ENCODE data around the gene EXOC5. TPM values are rescaled to one million over a fixed set of nuclear protein-coding genes. Genes with fewer than 3 reads are reported as not detected.

Gene EXOC5
- total RNA-seq, result 51.3 and 53.8 TPM in 2 replicates

- ATAC-seq (ENCODE audit: low read depth) (peak; percentile 83), DNase-seq (peak; percentile 85)
- Mint-ChIP-seq H3K36me3 (ENCODE audit: low read depth) (peaks cover 19% of the 10 kb centered on the region), H3K27me3 (no peaks in the 10 kb centered on the region), H3K4me1 (peaks cover 61% of the 10 kb centered on the region), H3K4me3 (peak within 1 kb of the TSS; percentile 98), H3K27ac (peak within 1 kb of the TSS; percentile 98), H3K9me3 (no peaks in the 10 kb centered on the region)
- CTCF ChIA-PET, result interaction anchor here (0.7 kb wide), 1 partner anchor 122 kb away, joined by 3 read pairs; the partner anchor contains the start of gene NAA30
- POLR2A ChIA-PET, result interaction anchor here (0.7 to 2.5 kb wide), 7 partner anchors 15 to 1159 kb away, joined by 3 to 32 read pairs (median 5); partner anchors contain the start of genes KIAA0586, NAA30, PELI2 and TIMM9
- TF ChIP-seq CTCF (IDR thresholded peaks at IDR 0.05), result no peak
- intact Hi-C loops (cut with micrococcal nuclease), result loop anchor here (1.0 to 10.0 kb wide), 10 partner anchors 58 to 1996 kb away; partner anchors contain the start of genes ACTR10, ATG14, DACT1 and KTN1
Measured at GRCh38 chr14:57268161-57269069, at the start of gene EXOC5, which contains the start of gene AP5M1. Gene EXOC5, minus strand, starts transcription at chr14:57268905. Its CDS starts 257 bp downstream, at chr14:57268648. Gene AP5M1, plus strand, starts transcription at chr14:57268971. Its CDS starts 344 bp downstream, at chr14:57269315.

GRCh38 chr14:57317248-57317833 lies 48.6 kb upstream of the EXOC5 start:
- Mint-ChIP-seq H3K27ac (no peak overlapping the region), H3K9me3 (peaks cover 5% of the 10 kb centered on the region), H3K27me3 (no peaks in the 10 kb centered on the region), H3K36me3 (ENCODE audit: low read depth) (no peaks in the 10 kb centered on the region), H3K4me1 (peaks cover 3% of the 10 kb centered on the region), H3K4me3 (no peak overlapping the region)
- peak; percentile 68 for ATAC-seq (ENCODE audit: low read depth)
- intact Hi-C loops (cut with micrococcal nuclease), result loop anchor here (1.0 to 2.0 kb wide), 4 partner anchors 251 to 1871 kb away; no protein-coding TSS in a partner anchor
- ChIA-PET POLR2A (no interaction called here), CTCF (interaction anchor here (0.7 to 3.4 kb wide), 4 partner anchors 653 to 1871 kb away, joined by 3 to 57 read pairs (median 3); no protein-coding TSS in a partner anchor)
- DNase-seq, result no peak
- peak; percentile 74 for TF ChIP-seq CTCF (IDR thresholded peaks at IDR 0.05)

- ATAC-seq (ENCODE audit: low read depth) (no peak), DNase-seq (no peak)
- POLR2A ChIA-PET, result no interaction called here
- H3K9me3 Mint-ChIP-seq, result peaks cover 5% of the 10 kb centered on the region
- CTCF ChIA-PET, result interaction anchor here (3.4 kb wide), 1 partner anchor 824 kb away, joined by 57 read pairs; no protein-coding TSS in a partner anchor
- H3K27ac Mint-ChIP-seq, result no peak overlapping the region
- H3K36me3 Mint-ChIP-seq (ENCODE audit: low read depth), result no peaks in the 10 kb centered on the region
- intact Hi-C loops (cut with micrococcal nuclease), result no loop called here
- TF ChIP-seq CTCF (IDR thresholded peaks at IDR 0.05), result no peak
- H3K4me1 Mint-ChIP-seq, result peaks cover 3% of the 10 kb centered on the region
- H3K4me3 Mint-ChIP-seq, result no peak overlapping the region
- H3K27me3 Mint-ChIP-seq, result no peaks in the 10 kb centered on the region
Measured at GRCh38 chr14:57314396-57315089, 45.8 kb upstream of the EXOC5 start.

- POLR2A ChIA-PET, result interaction anchor here (0.6 to 0.7 kb wide), 2 partner anchors 215 to 667 kb away, joined by 3 to 4 read pairs; no protein-coding TSS in a partner anchor
- DNase-seq, result no peak
- H3K27ac Mint-ChIP-seq, result no peak overlapping the region
- H3K27me3 Mint-ChIP-seq, result peaks cover 22% of the 10 kb centered on the region
- ATAC-seq (ENCODE audit: low read depth), result no peak
- CTCF ChIA-PET, result no interaction called here
- no peak for TF ChIP-seq CTCF (IDR thresholded peaks at IDR 0.05)
- H3K9me3 Mint-ChIP-seq, result no peaks in the 10 kb centered on the region
- H3K4me3 Mint-ChIP-seq, result no peak overlapping the region
- intact Hi-C loops (cut with micrococcal nuclease), result no loop called here
- H3K4me1 Mint-ChIP-seq, result no peaks in the 10 kb centered on the region
- H3K36me3 Mint-ChIP-seq (ENCODE audit: low read depth), result no peaks in the 10 kb centered on the region
Measured at GRCh38 chr14:57302883-57303282, 34.2 kb upstream of the EXOC5 start.
